Osteoblast (primary cell): Measurements from ENCODE around the gene LIG3. TPM values are rescaled to one million over a fixed set of nuclear protein-coding genes. Genes with fewer than 3 reads are reported as not detected.

Experiments used
- DNase-seq: peaks from one replicate; pipeline ENCODE4 v3.0.0; 2011; ENCODE audit warnings: low spot score, mixed read lengths; ENCODE audit not compliant: insufficient read length; ENCODE audit errors: missing footprints
- H2AFZ ChIP-seq: 2 replicates; pipeline ENCODE4 v1.6.0; 2011; ENCODE audit warnings: mild to moderate bottlenecking, low read length
- H3K27ac ChIP-seq: 2 replicates; pipeline ENCODE4 v1.5.1; 2011; ENCODE audit warnings: mild to moderate bottlenecking, low read depth, low read length, moderate library complexity
- H3K27me3 ChIP-seq: 2 replicates; pipeline ENCODE4 v1.6.0; 2012; ENCODE audit warnings: mild to moderate bottlenecking, control low read depth, inconsistent platforms, low read length, moderate library complexity; ENCODE audit not compliant: insufficient read depth
- H3K36me3 ChIP-seq: 2 replicates; pipeline ENCODE4 v1.5.1; 2011; ENCODE audit warnings: mild to moderate bottlenecking, low read length, control low read depth, moderate library complexity; ENCODE audit not compliant: insufficient read depth
- H3K4me1 ChIP-seq: 2 replicates; pipeline ENCODE4 v1.5.1; 2011; ENCODE audit warnings: mild to moderate bottlenecking, low read length, control low read depth, moderate library complexity; ENCODE audit not compliant: insufficient read depth
- H3K4me2 ChIP-seq: 2 replicates; pipeline ENCODE4 v1.6.0; 2011; ENCODE audit warnings: mild to moderate bottlenecking, low read length; ENCODE audit not compliant: insufficient read depth
- H3K4me3 ChIP-seq: fragments of 200-600 bp; sonication (generic); 3 replicates; pipeline ENCODE4 v1.5.1; 2012; ENCODE audit warnings: mild to moderate bottlenecking, low read length, inconsistent platforms; ENCODE audit not compliant: insufficient read depth
- H3K79me2 ChIP-seq: 2 replicates; pipeline ENCODE4 v1.6.0; 2012; ENCODE audit warnings: mild to moderate bottlenecking, low read length, control low read depth, inconsistent platforms; ENCODE audit not compliant: insufficient read depth
- H3K9me3 ChIP-seq: 2 replicates; pipeline ENCODE4 v1.5.1; 2011; ENCODE audit warnings: low read depth, low read length, control low read depth
- H4K20me1 ChIP-seq: 2 replicates; pipeline ENCODE4 v1.6.0; 2012; ENCODE audit warnings: mild to moderate bottlenecking, low read length, control low read depth; ENCODE audit not compliant: insufficient read depth
- CTCF ChIP-seq: IDR thresholded peaks from 2 replicates; pipeline ENCODE4 v1.5.1; 2011; ENCODE audit warnings: mild to moderate bottlenecking, low read depth, low read length, moderate library complexity; ENCODE audit errors: extremely low read depth
- total RNA-seq: library from RNA; depleted of rRNA; stranded (reverse); fragments of >200 nt; gene quantifications from 2 replicates; pipeline ENCODE4 v1.2.3, GENCODE V29; 2012

LIG3 gene
- total RNA-seq, 1 donor = 26.1 TPM

GRCh38 chr17:34974179-34974578 is 6.1 kb upstream of the LIG3 start:
- no peak for DNase-seq
- H3K9me3 ChIP-seq = no peaks in the 10 kb centered on the region
- no peak overlapping the region for H3K4me3 ChIP-seq
- H3K27ac ChIP-seq = no peak overlapping the region
- no peaks in the 10 kb centered on the region for H3K27me3 ChIP-seq
- H2AFZ ChIP-seq = no peak overlapping the region
- no peaks in the 10 kb centered on the region for H3K79me2 ChIP-seq
- H3K4me2 ChIP-seq = no peak overlapping the region
- H3K4me1 ChIP-seq = no peaks in the 10 kb centered on the region
- peaks cover under 1% of the 10 kb centered on the region for H3K36me3 ChIP-seq
- TF ChIP-seq CTCF = no peak
- H4K20me1 ChIP-seq = no peaks in the 10 kb centered on the region

- Histone ChIP-seq H3K36me3 (no peaks in the 10 kb centered on the region), H3K4me3 (no peak overlapping the region), H3K27me3 (no peaks in the 10 kb centered on the region), H3K9me3 (no peaks in the 10 kb centered on the region), H3K79me2 (no peaks in the 10 kb centered on the region), H3K27ac (no peak overlapping the region), H3K4me1 (peaks cover 6% of the 10 kb centered on the region), H3K4me2 (no peak overlapping the region), H4K20me1 (no peaks in the 10 kb centered on the region), H2AFZ (no peak overlapping the region)
- DNase-seq = no peak
- no peak for TF ChIP-seq CTCF
Measured at GRCh38 chr17:34974794-34975785, 5.2 kb upstream of the LIG3 start.

GRCh38 chr17:34979153-34979552 is 1.2 kb upstream of the LIG3 start:
- H3K9me3 ChIP-seq = no peaks in the 10 kb centered on the region
- DNase-seq = no peak
- no peak for TF ChIP-seq CTCF
- H4K20me1 ChIP-seq = no peaks in the 10 kb centered on the region
- H2AFZ ChIP-seq = no peak overlapping the region
- H3K4me1 ChIP-seq = peaks cover 16% of the 10 kb centered on the region
- no peaks in the 10 kb centered on the region for H3K27me3 ChIP-seq
- H3K36me3 ChIP-seq = no peaks in the 10 kb centered on the region
- no peak overlapping the region for H3K27ac ChIP-seq
- peak overlapping the region; percentile 93 for H3K4me2 ChIP-seq
- peaks cover 27% of the 10 kb centered on the region for H3K79me2 ChIP-seq
- H3K4me3 ChIP-seq = no peak overlapping the region

GRCh38 chr17:34979650-34980352 is 511 bp upstream of the LIG3 start:
- DNase-seq = peak; percentile 90
- Histone ChIP-seq H3K27ac (peak overlapping the region; percentile 94), H3K27me3 (no peaks in the 10 kb centered on the region), H3K36me3 (no peaks in the 10 kb centered on the region), H2AFZ (peak overlapping the region; percentile 82), H3K4me1 (peaks cover 16% of the 10 kb centered on the region), H3K79me2 (peaks cover 27% of the 10 kb centered on the region), H3K4me2 (peak overlapping the region; percentile 93), H3K4me3 (peak overlapping the region; percentile 83), H3K9me3 (no peaks in the 10 kb centered on the region), H4K20me1 (no peaks in the 10 kb centered on the region)
- no peak for TF ChIP-seq CTCF
